Measurements from ENCODE around the gene USP50.
"Not testable (repeated sequence)": the region's sequence is repeated elsewhere in the genome, so short reads cannot be mapped to it uniquely, and the experiment has no call there.

Gene USP50

DNA sequence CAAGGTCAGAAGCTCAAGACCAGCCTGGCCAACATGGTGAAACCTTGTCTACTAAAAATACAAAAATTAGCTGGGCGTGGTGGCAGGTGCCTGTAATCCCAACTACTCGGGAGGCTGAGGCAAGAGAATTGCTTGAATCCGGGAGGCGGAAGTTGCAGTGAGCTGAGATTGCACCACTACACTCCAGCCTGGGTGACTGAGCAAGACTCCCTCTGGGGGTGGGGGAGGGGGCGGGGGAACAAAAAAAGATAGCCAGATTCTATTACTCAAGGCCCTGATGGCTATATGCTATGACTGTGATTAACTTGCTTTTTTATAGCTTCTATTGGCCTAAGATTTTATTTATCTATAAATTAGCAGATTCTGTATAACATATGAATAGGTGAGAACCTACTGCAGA is 27.4 kb upstream of the USP50 start:
- no CpG with 5 or more reads among the region's 5 CpGs for WGBS (ENCODE audit: extremely low coverage, insufficient coverage, low lambda C conversion rate)
- H2BK15ac ChIP-seq (replicated peaks; ENCODE audit: low read depth); H3K18ac ChIP-seq (ENCODE audit: low read length); H4K5ac ChIP-seq (ENCODE audit: low read length); H3K4me2 ChIP-seq (ENCODE audit: low read length); H2BK120ac ChIP-seq (ENCODE audit: low read depth, low read length); H3K4ac ChIP-seq (ENCODE audit: low read depth, low read length); H3K79me2 ChIP-seq (ENCODE audit: control insufficient read depth, insufficient read depth, low read length); H3K9ac ChIP-seq (ENCODE audit: low read length); H3K27me3 ChIP-seq (ENCODE audit: insufficient read depth, low read length, poor library complexity); H2AK5ac ChIP-seq (ENCODE audit: low read length); H2BK5ac ChIP-seq (ENCODE audit: low read length); DNase-seq; H3K27ac ChIP-seq (ENCODE audit: low read depth, low read length); H4K8ac ChIP-seq (ENCODE audit: low read depth, low read length); H3K4me1 ChIP-seq (ENCODE audit: control insufficient read depth, low read depth, low read length); H3K79me1 ChIP-seq (ENCODE audit: low read length); H3K4me3 ChIP-seq (ENCODE audit: low read length); H3K56ac ChIP-seq (ENCODE audit: low read length); H3K23ac ChIP-seq (ENCODE audit: low read length); H3K36me3 ChIP-seq (ENCODE audit: control insufficient read depth, insufficient read depth, low read length): not testable (repeated sequence)

DNA sequence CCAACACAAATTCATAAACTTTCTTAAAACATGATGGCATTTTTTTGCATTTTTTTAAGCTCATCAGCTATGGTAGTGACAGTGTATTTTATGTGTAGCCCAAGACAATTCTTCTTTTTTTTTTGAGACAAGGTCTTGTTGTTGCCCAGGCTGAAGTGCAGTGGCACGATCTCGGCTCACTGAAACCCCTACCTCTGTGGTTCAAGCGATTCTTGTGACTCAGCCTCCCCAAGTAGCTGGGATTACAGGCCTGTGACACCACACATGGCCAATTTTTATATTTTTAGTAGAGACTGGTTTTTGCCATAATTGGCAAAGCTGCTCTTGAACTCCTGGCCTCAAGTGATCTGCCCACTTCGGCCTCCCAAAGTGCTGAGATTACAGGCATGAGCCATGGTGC is 17.3 kb upstream of the USP50 start:
- DNase-seq, result no peak
- Histone ChIP-seq H3K18ac (ENCODE audit: low read length) (no peak overlapping the region), H3K56ac (ENCODE audit: low read length) (no peak overlapping the region), H3K4me3 (ENCODE audit: low read length) (no peak overlapping the region), H3K4me2 (ENCODE audit: low read length) (no peak overlapping the region), H3K4ac (ENCODE audit: low read depth, low read length) (no peak overlapping the region), H3K27ac (ENCODE audit: low read depth, low read length) (no peak overlapping the region), H2BK120ac (ENCODE audit: low read depth, low read length) (no peak overlapping the region), H3K4me1 (ENCODE audit: control insufficient read depth, low read depth, low read length) (no peaks in the 10 kb centered on the region), H3K79me2 (ENCODE audit: control insufficient read depth, insufficient read depth, low read length) (no peaks in the 10 kb centered on the region), H2BK5ac (ENCODE audit: low read length) (no peak overlapping the region), H3K23ac (ENCODE audit: low read length) (no peak overlapping the region), H4K5ac (ENCODE audit: low read length) (no peak overlapping the region), H4K8ac (ENCODE audit: low read depth, low read length) (no peak overlapping the region), H3K79me1 (ENCODE audit: low read length) (no peaks in the 10 kb centered on the region), H3K9ac (ENCODE audit: low read length) (no peak overlapping the region), H3K27me3 (ENCODE audit: insufficient read depth, low read length, poor library complexity) (no peaks in the 10 kb centered on the region), H3K36me3 (ENCODE audit: control insufficient read depth, insufficient read depth, low read length) (no peaks in the 10 kb centered on the region), H2AK5ac (ENCODE audit: low read length) (no peak overlapping the region), H2BK15ac (replicated peaks; ENCODE audit: low read depth) (no peak overlapping the region)
- no CpG with 5 or more reads among the region's 4 CpGs for WGBS (ENCODE audit: extremely low coverage, insufficient coverage, low lambda C conversion rate)

DNA sequence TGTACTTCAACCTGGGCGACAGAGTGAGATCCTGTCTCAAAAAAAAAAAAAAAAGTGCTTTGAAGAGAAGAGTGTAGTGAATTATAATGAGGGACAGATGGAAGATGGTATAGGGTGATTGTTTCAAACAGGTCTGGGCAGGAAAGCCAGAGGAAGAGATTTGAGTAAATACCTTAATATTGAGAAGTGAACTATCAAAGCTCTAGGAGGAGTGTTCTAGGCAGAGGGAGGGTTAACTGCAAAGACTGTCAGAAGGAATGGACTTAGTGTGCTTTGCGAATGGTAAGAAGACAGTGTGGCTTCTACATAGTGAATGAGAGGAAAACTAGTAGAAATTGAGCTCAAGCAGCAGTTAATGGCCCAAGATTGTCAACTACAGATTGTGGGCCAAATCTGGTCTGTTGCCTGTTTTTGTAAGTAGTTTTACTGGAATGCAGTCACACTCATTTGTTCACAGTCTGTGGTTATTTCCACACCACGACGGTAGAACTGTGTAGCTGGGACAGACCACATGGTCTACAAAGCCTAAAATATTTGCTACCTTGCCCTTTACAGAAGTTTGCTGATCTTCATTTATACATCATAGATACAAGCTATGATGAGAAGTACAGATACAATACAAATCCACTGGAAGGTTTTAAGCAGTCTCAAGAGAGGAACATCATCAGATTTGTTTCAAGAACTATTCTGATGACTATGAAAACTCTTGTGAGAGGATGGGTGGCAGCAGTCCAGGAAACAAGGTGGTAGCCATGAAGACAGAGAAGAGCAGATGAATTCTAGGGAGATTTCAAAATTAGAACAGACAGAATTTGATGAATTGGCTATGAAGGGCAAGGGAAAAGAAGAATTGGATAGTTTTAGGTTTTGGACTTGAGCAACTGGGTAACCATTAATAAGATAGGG is 16.5 kb upstream of the USP50 start:
- no peak overlapping the region for H3K27ac ChIP-seq (ENCODE audit: low read depth, low read length)
- H3K18ac ChIP-seq (ENCODE audit: low read length), result no peak overlapping the region
- no peak overlapping the region for H3K4me2 ChIP-seq (ENCODE audit: low read length)
- H3K4me1 ChIP-seq (ENCODE audit: control insufficient read depth, low read depth, low read length), result no peaks in the 10 kb centered on the region
- H3K56ac ChIP-seq (ENCODE audit: low read length), result no peak overlapping the region
- no peak overlapping the region for H2AK5ac ChIP-seq (ENCODE audit: low read length)
- no peak overlapping the region for H3K9ac ChIP-seq (ENCODE audit: low read length)
- H3K4ac ChIP-seq (ENCODE audit: low read depth, low read length), result no peak overlapping the region
- WGBS (ENCODE audit: extremely low coverage, insufficient coverage, low lambda C conversion rate), result no CpG with 5 or more reads among the region's 4 CpGs
- DNase-seq, result no peak
- no peak overlapping the region for H4K8ac ChIP-seq (ENCODE audit: low read depth, low read length)
- H3K79me2 ChIP-seq (ENCODE audit: control insufficient read depth, insufficient read depth, low read length), result no peaks in the 10 kb centered on the region
- H3K79me1 ChIP-seq (ENCODE audit: low read length), result no peaks in the 10 kb centered on the region
- no peak overlapping the region for H2BK15ac ChIP-seq (replicated peaks; ENCODE audit: low read depth)
- no peak overlapping the region for H4K5ac ChIP-seq (ENCODE audit: low read length)
- no peak overlapping the region for H2BK5ac ChIP-seq (ENCODE audit: low read length)
- no peak overlapping the region for H2BK120ac ChIP-seq (ENCODE audit: low read depth, low read length)
- no peaks in the 10 kb centered on the region for H3K36me3 ChIP-seq (ENCODE audit: control insufficient read depth, insufficient read depth, low read length)
- H3K23ac ChIP-seq (ENCODE audit: low read length), result no peak overlapping the region
- H3K4me3 ChIP-seq (ENCODE audit: low read length), result no peak overlapping the region
- H3K27me3 ChIP-seq (ENCODE audit: insufficient read depth, low read length, poor library complexity), result no peaks in the 10 kb centered on the region

DNA sequence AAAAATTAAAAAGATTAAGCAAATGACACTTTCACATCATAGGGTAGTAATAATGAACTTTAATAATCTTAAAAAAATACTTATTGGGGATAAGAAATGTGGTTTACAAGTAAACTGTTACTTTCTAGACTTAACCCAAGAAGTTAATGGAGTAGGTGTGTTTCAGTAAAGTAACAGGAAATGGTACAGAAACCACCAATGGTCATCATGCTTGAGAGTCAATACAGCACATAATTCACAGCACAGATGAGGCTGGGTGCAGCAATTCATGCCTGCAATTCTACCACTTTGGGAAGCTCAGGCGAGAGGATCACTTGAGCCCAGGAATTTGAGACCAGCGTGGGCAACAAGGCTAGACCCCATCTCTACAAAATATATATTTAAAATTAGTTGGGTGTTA is 11.5 kb upstream of the USP50 start:
- WGBS (ENCODE audit: extremely low coverage, insufficient coverage, low lambda C conversion rate), result no CpG with 5 or more reads among the region's 2 CpGs
- no peaks in the 10 kb centered on the region for H3K27me3 ChIP-seq (ENCODE audit: insufficient read depth, low read length, poor library complexity)
- no peak overlapping the region for H2AK5ac ChIP-seq (ENCODE audit: low read length)
- no peak overlapping the region for H2BK15ac ChIP-seq (replicated peaks; ENCODE audit: low read depth)
- H3K4ac ChIP-seq (ENCODE audit: low read depth, low read length), result no peak overlapping the region
- H3K79me1 ChIP-seq (ENCODE audit: low read length), result no peaks in the 10 kb centered on the region
- H3K4me1 ChIP-seq (ENCODE audit: control insufficient read depth, low read depth, low read length), result no peaks in the 10 kb centered on the region
- H2BK5ac ChIP-seq (ENCODE audit: low read length), result no peak overlapping the region
- H2BK120ac ChIP-seq (ENCODE audit: low read depth, low read length), result no peak overlapping the region
- no peak overlapping the region for H4K8ac ChIP-seq (ENCODE audit: low read depth, low read length)
- no peak overlapping the region for H3K4me2 ChIP-seq (ENCODE audit: low read length)
- no peaks in the 10 kb centered on the region for H3K79me2 ChIP-seq (ENCODE audit: control insufficient read depth, insufficient read depth, low read length)
- no peak overlapping the region for H4K5ac ChIP-seq (ENCODE audit: low read length)
- DNase-seq, result no peak
- H3K56ac ChIP-seq (ENCODE audit: low read length), result no peak overlapping the region
- no peak overlapping the region for H3K9ac ChIP-seq (ENCODE audit: low read length)
- H3K23ac ChIP-seq (ENCODE audit: low read length), result no peak overlapping the region
- no peak overlapping the region for H3K4me3 ChIP-seq (ENCODE audit: low read length)
- H3K27ac ChIP-seq (ENCODE audit: low read depth, low read length), result no peak overlapping the region
- no peak overlapping the region for H3K18ac ChIP-seq (ENCODE audit: low read length)
- H3K36me3 ChIP-seq (ENCODE audit: control insufficient read depth, insufficient read depth, low read length), result no peaks in the 10 kb centered on the region

DNA sequence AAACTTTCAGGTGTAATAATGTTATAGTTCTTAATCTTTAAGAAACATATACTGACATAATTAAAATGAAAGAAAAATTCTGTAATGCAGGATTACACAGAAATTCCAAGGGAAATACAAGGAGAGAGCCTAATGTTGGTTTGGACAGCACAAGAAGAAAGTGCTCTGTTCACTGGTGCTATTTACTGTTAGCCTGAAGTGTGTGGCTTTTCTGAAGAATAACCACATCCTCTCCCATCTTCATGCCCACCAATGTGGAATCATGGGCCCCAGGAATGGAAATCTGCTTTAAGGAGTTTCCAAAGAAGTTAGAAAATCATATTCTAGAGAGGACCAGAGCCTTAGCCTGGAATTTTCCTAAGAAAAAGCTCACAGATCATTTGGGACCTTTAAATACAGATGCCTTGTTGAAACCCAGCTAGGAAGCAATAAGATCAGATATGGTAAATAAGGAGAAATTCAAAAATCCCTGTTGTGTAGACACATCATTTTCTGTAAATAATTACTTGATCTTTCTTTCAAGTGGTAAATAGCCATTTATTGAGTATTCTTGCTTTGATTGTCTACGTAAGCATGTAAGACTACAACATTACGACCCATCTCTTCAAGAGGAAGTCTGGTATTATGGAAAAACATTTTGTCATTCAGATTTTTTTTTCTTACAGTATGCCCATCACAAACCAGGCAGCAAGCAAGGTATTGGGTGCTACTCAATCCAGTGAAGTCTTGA is 10.3 kb upstream of the USP50 start:
- Histone ChIP-seq H3K36me3 (ENCODE audit: control insufficient read depth, insufficient read depth, low read length) (no peaks in the 10 kb centered on the region), H3K4me1 (ENCODE audit: control insufficient read depth, low read depth, low read length) (no peaks in the 10 kb centered on the region), H3K23ac (ENCODE audit: low read length) (no peak overlapping the region), H2AK5ac (ENCODE audit: low read length) (no peak overlapping the region), H3K56ac (ENCODE audit: low read length) (no peak overlapping the region), H3K27ac (ENCODE audit: low read depth, low read length) (no peak overlapping the region), H3K27me3 (ENCODE audit: insufficient read depth, low read length, poor library complexity) (no peaks in the 10 kb centered on the region), H3K9ac (ENCODE audit: low read length) (no peak overlapping the region), H4K8ac (ENCODE audit: low read depth, low read length) (no peak overlapping the region), H4K5ac (ENCODE audit: low read length) (no peak overlapping the region), H2BK5ac (ENCODE audit: low read length) (no peak overlapping the region), H3K4ac (ENCODE audit: low read depth, low read length) (no peak overlapping the region), H3K79me2 (ENCODE audit: control insufficient read depth, insufficient read depth, low read length) (no peaks in the 10 kb centered on the region), H3K18ac (ENCODE audit: low read length) (no peak overlapping the region), H2BK120ac (ENCODE audit: low read depth, low read length) (no peak overlapping the region), H3K4me3 (ENCODE audit: low read length) (no peak overlapping the region), H3K79me1 (ENCODE audit: low read length) (no peaks in the 10 kb centered on the region), H2BK15ac (replicated peaks; ENCODE audit: low read depth) (no peak overlapping the region), H3K4me2 (ENCODE audit: low read length) (no peak overlapping the region)
- DNase-seq, result no peak
- no CpG with 5 or more reads among the region's 2 CpGs for WGBS (ENCODE audit: extremely low coverage, insufficient coverage, low lambda C conversion rate)

Measured in mesendoderm (in vitro differentiated cells).